CD4-positive, alpha-beta memory T cell (primary cell): ENCODE results near the gene NRXN2. TPM values are rescaled to one million over a fixed set of nuclear protein-coding genes. Genes with fewer than 3 reads are reported as not detected.
A peak's percentile ranks its signal among the peaks of the same experiment; 100 is the strongest.

Source experiments
- CTCF ChIA-PET: fragments of 350-600 bp; sonication (Branson Sonifier 250); formaldehyde crosslinking; loops from one replicate; lab custom pipeline; 2021; ENCODE audit warnings: inconsistent platforms; ENCODE audit not compliant: partially characterized antibody; lab: Charles Lee
- POLR2A ChIA-PET: fragments of 350-600 bp; sonication (Branson Sonifier 250); formaldehyde crosslinking; loops from one replicate; lab custom pipeline; 2021; ENCODE audit not compliant: partially characterized antibody; lab: Charles Lee
- DNase-seq, 5 donors: peaks; one replicate each; pipeline versions ENCODE4 v3.0.0 to v3.0.0-alpha.2; 2020 to 2022; ENCODE audit warnings: mixed read lengths in 1 of 5
- H3K27ac ChIP-seq: one replicate; pipeline ENCODE4 v1.7.0; 2013; ENCODE audit warnings: low read depth, low read length
- H3K27me3 ChIP-seq: 2 replicates; pipeline ENCODE4 v1.7.0; 2013; ENCODE audit warnings: mild to moderate bottlenecking, low read length, moderate library complexity; ENCODE audit not compliant: insufficient read depth
- H3K36me3 ChIP-seq: 2 replicates; pipeline ENCODE4 v1.7.0; 2013; ENCODE audit warnings: mild to moderate bottlenecking, low read length, moderate library complexity; ENCODE audit not compliant: insufficient read depth
- H3K4me1 ChIP-seq: 2 replicates; pipeline ENCODE4 v1.7.0; 2013; ENCODE audit warnings: mild to moderate bottlenecking, low read length, moderate library complexity; ENCODE audit not compliant: insufficient read depth
- H3K4me3 ChIP-seq, 2 donors: one replicate each; pipeline ENCODE4 v1.7.0; 2013; ENCODE audit warnings: low read length in 2 of 2, mild to moderate bottlenecking in 1 of 2
- H3K9me3 ChIP-seq, 2 donors: one replicate each; pipeline ENCODE4 v1.7.0; 2013; ENCODE audit warnings: low read length in 2 of 2, control low read depth in 1 of 2; ENCODE audit not compliant: control insufficient read depth in 1 of 2
- H3K27ac Mint-ChIP-seq, 7 donors: one replicate each; pipeline ENCODE4 v1.8.0; 2020 to 2021; ENCODE audit warnings: mixed read lengths in 7 of 7, mild to moderate bottlenecking in 6 of 7, inconsistent platforms in 3 of 7, moderate library complexity in 3 of 7
- H3K27me3 Mint-ChIP-seq, 2 donors: one replicate each; pipeline ENCODE4 v1.8.0; 2020 to 2021; ENCODE audit warnings: mixed read lengths in 2 of 2
- H3K36me3 Mint-ChIP-seq, 2 donors: one replicate each; pipeline ENCODE4 v1.8.0; 2020 to 2021; ENCODE audit warnings: mixed read lengths in 2 of 2, inconsistent platforms in 1 of 2, mild to moderate bottlenecking in 1 of 2
- H3K4me1 Mint-ChIP-seq, 4 donors: one replicate each; pipeline ENCODE4 v1.8.0; 2020 to 2021; ENCODE audit warnings: mixed read lengths in 4 of 4, mild to moderate bottlenecking in 1 of 4
- H3K4me3 Mint-ChIP-seq, 8 donors: one replicate each; pipeline ENCODE4 v1.8.0; 2020 to 2021; ENCODE audit warnings: mixed read lengths in 8 of 8, mild to moderate bottlenecking in 7 of 8, moderate library complexity in 6 of 8, inconsistent platforms in 3 of 8
- H3K9me3 Mint-ChIP-seq, 8 donors: one replicate each; pipeline ENCODE4 v1.8.0; 2020 to 2021; ENCODE audit warnings: mixed read lengths in 8 of 8, mild to moderate bottlenecking in 5 of 8, inconsistent platforms in 3 of 8, moderate library complexity in 1 of 8
- intact Hi-C: fragments of 100-400 bp; cut with micrococcal nuclease; formaldehyde crosslinking; loops from one replicate; pipeline ENCODE4 v1.15.1; 2023
- polyA plus RNA-seq, 2 donors: library from polyadenylated mRNA; unstranded; fragments of 300-500 nt; fragmentation: Illumina TruSeq; gene quantifications; one replicate each; pipeline ENCODE4 v1.2.3, GENCODE V29; 2021
- total RNA-seq, 2 experiments: library from RNA; stranded (reverse); gene quantifications; one replicate each; pipeline ENCODE4 v1.2.3, GENCODE V29; 2021

The NRXN2 gene
- total and polyA plus RNA-seq, 4 experiments from 2014 or later = 0.30 TPM; not detected in 3

- H3K27me3 ChIP-seq = peaks cover 13% of the 10 kb centered on the region
- no peak overlapping the region for H3K27ac ChIP-seq
- DNase-seq = peak in 1 of 5 donors; percentile 15
- H3K9me3 Mint-ChIP-seq = no peaks in the 10 kb centered on the region
- CTCF ChIA-PET = interaction anchor here (1.2 to 1.6 kb wide), 3 partner anchors 9 to 11 kb away, joined by 3 to 10 read pairs (median 5); no protein-coding TSS in a partner anchor
- POLR2A ChIA-PET = no interaction called here
- H3K4me1 ChIP-seq = no peaks in the 10 kb centered on the region
- H3K36me3 ChIP-seq = no peaks in the 10 kb centered on the region
- H3K36me3 Mint-ChIP-seq = no peaks in the 10 kb centered on the region
- no peaks in the 10 kb centered on the region for H3K9me3 ChIP-seq
- no peak overlapping the region for H3K4me3 Mint-ChIP-seq
- intact Hi-C loops = no loop called here
- peaks cover 0 to 4% (median under 1%) of the 10 kb centered on the region in 4 donors for H3K4me1 Mint-ChIP-seq
- H3K27ac Mint-ChIP-seq = no peak overlapping the region
- H3K27me3 Mint-ChIP-seq = peaks cover 20 to 23% of the 10 kb centered on the region in 2 donors
- H3K4me3 ChIP-seq = no peak overlapping the region
Measured at GRCh38 chr11:64697663-64698375, 25.2 kb downstream of the NRXN2 start.

- no peak for DNase-seq
- POLR2A ChIA-PET = no interaction called here
- Mint-ChIP-seq H3K4me1 (peaks cover 0 to 4% (median 3%) of the 10 kb centered on the region in 4 donors), H3K9me3 (no peaks in the 10 kb centered on the region), H3K4me3 (no peak overlapping the region), H3K27ac (peak overlapping the region in 1 of 7 donors; percentile 42), H3K27me3 (peaks cover 27 to 34% of the 10 kb centered on the region in 2 donors), H3K36me3 (no peaks in the 10 kb centered on the region)
- Histone ChIP-seq H3K27ac (no peak overlapping the region), H3K27me3 (peaks cover 13% of the 10 kb centered on the region), H3K4me3 (no peak overlapping the region), H3K9me3 (no peaks in the 10 kb centered on the region), H3K36me3 (no peaks in the 10 kb centered on the region), H3K4me1 (no peaks in the 10 kb centered on the region)
- intact Hi-C loops = no loop called here
- CTCF ChIA-PET = no interaction called here
Measured at GRCh38 chr11:64696045-64696444, 27.0 kb downstream of the NRXN2 start.

GRCh38 chr11:64695548-64695947, 27.4 kb downstream of the NRXN2 start:
- Mint-ChIP-seq H3K27ac (no peak overlapping the region), H3K36me3 (no peaks in the 10 kb centered on the region), H3K9me3 (no peaks in the 10 kb centered on the region), H3K4me3 (no peak overlapping the region), H3K27me3 (peaks cover 27 to 32% of the 10 kb centered on the region in 2 donors), H3K4me1 (peaks cover 0 to 4% (median 3%) of the 10 kb centered on the region in 4 donors)
- Histone ChIP-seq H3K27me3 (peaks cover 13% of the 10 kb centered on the region), H3K4me3 (no peak overlapping the region), H3K4me1 (no peaks in the 10 kb centered on the region), H3K9me3 (no peaks in the 10 kb centered on the region), H3K36me3 (no peaks in the 10 kb centered on the region), H3K27ac (no peak overlapping the region)
- DNase-seq = no peak
- POLR2A ChIA-PET = no interaction called here
- intact Hi-C loops = no loop called here
- CTCF ChIA-PET = no interaction called here

GRCh38 chr11:64694821-64695365, 28.1 kb downstream of the NRXN2 start:
- Mint-ChIP-seq H3K36me3 (no peaks in the 10 kb centered on the region), H3K27me3 (peaks cover 27 to 31% of the 10 kb centered on the region in 2 donors), H3K4me1 (peaks cover 0 to 4% (median 3%) of the 10 kb centered on the region in 4 donors), H3K27ac (no peak overlapping the region), H3K4me3 (no peak overlapping the region), H3K9me3 (no peaks in the 10 kb centered on the region)
- POLR2A ChIA-PET = no interaction called here
- DNase-seq = no peak
- Histone ChIP-seq H3K27ac (no peak overlapping the region), H3K36me3 (no peaks in the 10 kb centered on the region), H3K4me1 (no peaks in the 10 kb centered on the region), H3K9me3 (no peaks in the 10 kb centered on the region), H3K27me3 (peaks cover 13% of the 10 kb centered on the region), H3K4me3 (no peak overlapping the region)
- CTCF ChIA-PET = no interaction called here
- intact Hi-C loops = no loop called here

GRCh38 chr11:64694026-64694755, 28.8 kb downstream of the NRXN2 start:
- Mint-ChIP-seq H3K36me3 (no peaks in the 10 kb centered on the region), H3K4me3 (no peak overlapping the region), H3K27ac (no peak overlapping the region), H3K4me1 (peaks cover 2 to 4% (median 3%) of the 10 kb centered on the region in 4 donors), H3K9me3 (no peaks in the 10 kb centered on the region), H3K27me3 (peaks cover 27 to 31% of the 10 kb centered on the region in 2 donors)
- ChIA-PET POLR2A (no interaction called here), CTCF (no interaction called here)
- Histone ChIP-seq H3K4me1 (no peaks in the 10 kb centered on the region), H3K27me3 (peaks cover 13% of the 10 kb centered on the region), H3K36me3 (no peaks in the 10 kb centered on the region), H3K4me3 (no peak overlapping the region), H3K27ac (no peak overlapping the region), H3K9me3 (no peaks in the 10 kb centered on the region)
- intact Hi-C loops = no loop called here
- no peak for DNase-seq

- DNase-seq = no peak
- Mint-ChIP-seq H3K4me3 (peak overlapping the region in 1 of 8 donors; percentile 57), H3K4me1 (peaks cover 6 to 16% (median 13%) of the 10 kb centered on the region in 4 donors), H3K9me3 (no peaks in the 10 kb centered on the region), H3K27ac (no peak overlapping the region), H3K36me3 (no peaks in the 10 kb centered on the region), H3K27me3 (peaks cover 27 to 33% of the 10 kb centered on the region in 2 donors)
- no peak overlapping the region for H3K4me3 ChIP-seq
- H3K36me3 ChIP-seq = no peaks in the 10 kb centered on the region
- H3K27me3 ChIP-seq = peaks cover 13% of the 10 kb centered on the region
- no peaks in the 10 kb centered on the region for H3K9me3 ChIP-seq
- CTCF ChIA-PET = no interaction called here
- POLR2A ChIA-PET = interaction anchor here (1.2 kb wide), 1 partner anchor 195 kb away, joined by 3 read pairs; no protein-coding TSS in a partner anchor
- intact Hi-C loops = no loop called here
- peaks cover 11% of the 10 kb centered on the region for H3K4me1 ChIP-seq
- no peak overlapping the region for H3K27ac ChIP-seq
Measured at GRCh38 chr11:64692764-64693331, 30.1 kb downstream of the NRXN2 start.

- Mint-ChIP-seq H3K9me3 (no peaks in the 10 kb centered on the region), H3K27ac (no peak overlapping the region), H3K27me3 (peaks cover 27 to 33% of the 10 kb centered on the region in 2 donors), H3K4me1 (peaks cover 7 to 19% (median 13%) of the 10 kb centered on the region in 4 donors), H3K36me3 (no peaks in the 10 kb centered on the region), H3K4me3 (peak overlapping the region in 1 of 8 donors; percentile 6)
- peaks cover 11% of the 10 kb centered on the region for H3K4me1 ChIP-seq
- no peak overlapping the region for H3K4me3 ChIP-seq
- ChIA-PET POLR2A (no interaction called here), CTCF (no interaction called here)
- H3K9me3 ChIP-seq = no peaks in the 10 kb centered on the region
- H3K27ac ChIP-seq = no peak overlapping the region
- intact Hi-C loops = no loop called here
- peaks cover 13% of the 10 kb centered on the region for H3K27me3 ChIP-seq
- no peak for DNase-seq
- H3K36me3 ChIP-seq = no peaks in the 10 kb centered on the region
Measured at GRCh38 chr11:64691543-64691942, 31.5 kb downstream of the NRXN2 start.
